HS-5 (cell line): ENCODE measurements around the gene CEND1.

Experiments
- DNase-seq: peaks from one replicate; pipeline ENCODE4 v3.0.0-alpha.2; 2012; ENCODE audit warnings: low read depth

CEND1 gene

DNA sequence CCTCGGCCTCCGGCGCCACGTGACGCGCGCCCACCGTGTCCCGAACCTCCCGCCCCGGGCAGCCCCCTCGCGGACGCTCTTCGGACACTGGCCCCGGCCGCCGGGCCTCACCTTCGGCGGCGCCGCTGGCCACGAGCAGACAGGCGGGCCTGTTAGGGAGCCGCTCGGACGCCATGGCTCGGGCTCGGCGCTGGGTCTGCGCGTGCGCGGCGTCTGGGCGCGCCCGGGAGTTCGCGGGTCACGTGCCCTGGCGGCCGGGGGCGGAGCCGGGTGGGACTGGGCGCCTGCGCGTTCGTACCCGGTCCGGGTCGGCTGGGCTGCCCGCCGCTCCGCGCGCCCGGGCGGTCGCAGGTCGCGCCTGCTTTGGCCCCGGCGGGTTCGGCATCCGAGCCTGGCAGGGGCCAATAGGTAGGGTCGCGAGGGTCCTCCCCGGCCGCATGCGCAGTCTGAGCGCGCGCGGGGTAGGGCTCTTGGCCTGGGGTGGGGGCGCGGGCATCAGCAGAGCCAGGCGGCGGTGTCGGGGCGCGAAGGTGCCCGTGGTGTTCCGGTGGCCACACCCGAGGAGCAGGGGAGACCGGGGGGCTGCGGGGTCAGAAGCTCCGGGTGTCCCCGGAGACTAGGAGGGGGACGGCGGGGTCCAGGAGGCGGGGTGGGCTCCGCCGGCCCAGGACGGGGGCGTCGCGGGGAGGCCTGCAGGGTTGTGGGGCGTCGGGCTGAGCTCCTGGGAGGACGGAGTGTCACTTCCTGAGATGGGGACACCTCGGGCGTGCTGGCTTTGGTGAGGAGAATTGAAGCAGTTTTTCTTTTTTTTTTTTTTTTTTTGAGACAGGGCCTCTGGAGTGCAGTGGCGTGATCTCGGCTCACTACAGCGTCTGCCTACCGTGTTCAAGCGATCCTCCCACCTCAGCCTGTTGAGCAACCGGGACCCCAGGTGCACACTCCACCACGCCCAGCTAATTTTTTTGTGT lies 12.3 kb downstream of the CEND1 start, which contains the start of gene GATD1:
TSS of gene GATD1 (minus strand) at position 200 of the 968 bp plus-strand sequence. CDS start at position 175, 25 bp downstream.
- DNase-seq, result no peak

DNA sequence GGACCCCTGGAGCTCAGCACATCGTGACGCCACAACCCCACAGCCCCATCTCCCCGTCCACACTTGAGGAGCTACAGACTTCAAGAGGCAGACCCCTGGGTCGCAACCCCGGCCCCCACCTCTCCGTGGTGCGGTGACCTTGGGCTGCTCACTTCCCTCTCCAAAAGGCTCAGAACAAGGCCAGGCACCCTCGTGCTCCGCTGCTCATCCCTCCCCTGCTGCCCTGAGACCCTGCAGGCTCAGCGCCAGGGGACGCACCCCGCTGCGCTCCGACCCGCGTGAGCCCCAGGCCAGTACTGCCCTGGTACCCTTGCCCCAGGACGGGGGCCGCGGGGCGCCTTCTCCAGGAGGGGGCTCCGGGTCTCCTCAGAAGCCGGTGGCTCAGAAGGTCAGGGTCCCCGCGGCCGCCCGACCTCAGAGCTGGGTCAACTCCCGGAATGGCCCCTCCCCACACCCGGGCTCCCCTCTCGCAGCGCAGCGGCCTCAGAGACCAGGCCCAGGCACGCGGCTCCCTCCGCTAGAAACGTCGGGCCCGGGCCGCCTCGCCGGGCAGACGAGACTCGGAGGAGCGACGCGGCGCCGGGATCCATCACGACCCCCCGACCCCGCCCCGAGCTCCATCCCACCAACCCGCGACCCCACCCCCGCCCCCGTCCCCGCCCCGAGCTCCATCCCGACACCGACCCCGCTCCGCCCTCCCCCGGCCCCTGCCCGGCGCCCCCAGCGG lies 13.2 kb downstream of the CEND1 start:
- DNase-seq, result no peak

DNA sequence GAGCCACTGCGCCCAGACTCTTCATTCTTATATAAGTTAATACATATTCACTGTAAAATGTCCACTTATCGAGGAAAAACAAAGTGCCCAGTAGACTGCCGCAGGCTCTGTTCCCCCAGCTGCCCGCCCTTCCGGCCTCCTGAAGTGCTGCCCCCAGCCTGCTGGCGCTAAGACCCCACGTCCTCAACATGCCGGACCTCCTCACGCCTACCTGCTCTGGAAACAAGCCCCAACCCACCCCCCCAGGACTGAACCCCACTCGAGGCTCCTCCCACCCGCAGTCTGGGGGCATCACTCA lies 13.7 kb downstream of the CEND1 start:
- DNase-seq, result no peak

DNA sequence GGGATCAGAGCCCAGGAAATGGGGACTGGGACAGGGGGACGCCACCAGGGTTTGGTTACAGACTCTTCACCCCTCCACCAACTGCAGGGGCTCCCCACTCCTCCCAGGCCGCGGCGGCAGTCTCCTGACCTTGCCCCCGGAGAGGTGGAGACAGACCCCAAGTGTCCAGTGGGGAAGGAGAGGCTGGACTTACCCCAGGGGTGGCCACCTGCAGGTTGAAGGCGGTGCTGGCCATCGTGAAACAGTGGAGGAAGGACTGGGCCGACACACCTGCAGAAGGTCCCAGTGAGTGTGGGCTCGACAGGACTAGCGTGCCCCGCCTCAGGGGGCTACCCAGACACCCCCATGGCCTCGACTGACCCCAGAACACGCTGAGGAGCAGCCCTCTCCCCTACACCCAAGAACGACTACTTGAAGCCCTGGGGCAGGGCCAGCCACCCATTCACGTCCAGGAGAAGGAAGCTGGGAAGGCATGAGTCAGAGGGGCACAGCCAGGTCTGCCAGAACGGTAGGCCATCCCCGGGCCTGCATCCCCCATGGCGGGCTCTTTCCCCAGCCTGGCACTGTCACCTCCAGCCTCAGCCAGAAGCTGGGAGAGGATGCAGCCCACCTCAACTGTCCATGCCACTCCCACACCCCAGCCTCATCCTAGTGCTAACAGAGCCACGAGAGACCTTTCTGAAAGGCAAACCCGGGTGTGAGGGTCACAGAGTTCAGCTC lies 14.9 kb downstream of the CEND1 start:
- no peak for DNase-seq

DNA sequence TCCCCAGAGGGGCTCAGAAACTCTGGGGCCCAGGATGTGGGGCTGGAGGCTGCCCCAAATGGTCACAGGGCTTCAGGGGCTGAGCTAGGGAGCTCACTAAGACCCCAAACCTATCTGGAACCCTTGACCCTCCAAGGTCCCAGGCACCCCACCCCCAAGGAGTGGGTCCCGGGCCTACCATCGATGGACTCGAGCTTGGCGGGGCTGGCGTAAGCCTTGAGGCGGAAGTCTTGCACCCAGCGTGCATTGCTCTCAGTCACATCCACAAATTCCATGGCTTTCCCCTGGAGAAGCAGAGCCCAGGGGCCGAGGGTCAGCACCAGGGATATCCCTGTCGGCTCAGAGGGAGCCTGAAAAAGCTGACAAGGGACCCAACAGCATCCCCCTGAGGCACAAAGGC lies 16.1 kb downstream of the CEND1 start:
- DNase-seq, result no peak

DNA sequence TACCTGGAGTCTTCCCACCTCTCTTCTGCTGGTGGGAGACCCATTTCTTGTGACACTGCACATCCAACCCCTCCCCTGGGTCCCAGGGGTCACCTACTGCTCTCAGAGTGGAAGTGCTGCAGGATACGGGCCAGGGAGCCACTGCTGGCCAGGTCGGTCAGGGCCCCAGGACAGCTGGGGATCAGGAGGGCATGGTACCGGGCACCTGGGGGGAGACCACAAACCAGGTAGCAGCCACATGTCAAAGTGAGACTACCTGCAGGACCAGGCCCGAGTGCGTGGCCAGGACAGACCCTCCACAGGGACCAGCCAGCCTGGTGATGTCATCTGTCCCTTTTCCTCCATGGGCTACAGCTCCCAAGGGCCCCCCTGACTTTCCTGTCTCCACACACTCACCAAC lies 16.5 kb downstream of the CEND1 start:
- no peak for DNase-seq

DNA sequence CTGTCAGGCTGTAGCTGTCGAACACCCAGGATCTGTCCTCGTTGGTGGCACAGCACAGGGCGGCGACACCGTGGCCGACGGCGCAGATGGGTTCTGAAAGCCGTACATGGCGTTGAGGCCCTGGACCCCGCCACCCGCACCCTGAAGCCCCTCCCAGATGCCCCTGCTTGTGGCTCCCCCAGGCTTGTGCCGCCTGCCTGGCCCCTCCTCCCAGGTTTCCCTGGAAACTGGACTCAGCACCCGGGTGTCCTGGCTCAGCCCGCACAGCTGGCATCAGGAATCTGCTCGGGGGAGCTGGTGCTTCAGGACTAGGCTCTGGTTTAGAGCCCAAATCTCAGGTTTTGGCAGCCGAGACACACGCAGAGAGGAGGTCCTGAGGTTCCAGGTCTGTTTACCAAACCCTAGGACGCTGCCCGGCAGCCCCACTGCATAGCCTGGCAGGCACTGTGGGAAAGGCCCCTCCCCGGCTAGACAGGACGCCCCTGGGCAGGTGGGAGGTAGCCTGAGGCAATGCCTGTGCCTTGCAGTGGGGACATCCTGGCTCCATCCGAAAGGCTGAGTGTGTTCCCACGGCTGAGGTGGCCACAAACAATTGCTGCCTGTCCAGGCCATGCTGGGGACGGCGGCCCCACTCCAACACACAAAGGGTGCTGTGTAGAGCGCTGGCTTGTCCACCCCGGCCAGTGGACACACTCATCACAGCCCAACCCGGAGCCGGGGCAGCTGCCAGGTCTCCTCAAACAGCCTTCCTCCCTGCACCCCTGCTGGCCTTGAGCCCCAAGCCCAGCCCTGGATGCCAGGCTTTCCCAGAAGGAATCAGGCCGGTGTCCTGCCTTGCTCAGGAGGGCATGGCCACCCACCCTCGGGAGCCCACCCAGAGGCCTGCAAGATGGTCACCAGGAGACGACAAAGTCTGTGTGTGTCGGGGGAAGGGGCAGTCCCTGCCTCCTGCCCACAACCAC lies 17.2 kb downstream of the CEND1 start:
- no peak for DNase-seq

DNA sequence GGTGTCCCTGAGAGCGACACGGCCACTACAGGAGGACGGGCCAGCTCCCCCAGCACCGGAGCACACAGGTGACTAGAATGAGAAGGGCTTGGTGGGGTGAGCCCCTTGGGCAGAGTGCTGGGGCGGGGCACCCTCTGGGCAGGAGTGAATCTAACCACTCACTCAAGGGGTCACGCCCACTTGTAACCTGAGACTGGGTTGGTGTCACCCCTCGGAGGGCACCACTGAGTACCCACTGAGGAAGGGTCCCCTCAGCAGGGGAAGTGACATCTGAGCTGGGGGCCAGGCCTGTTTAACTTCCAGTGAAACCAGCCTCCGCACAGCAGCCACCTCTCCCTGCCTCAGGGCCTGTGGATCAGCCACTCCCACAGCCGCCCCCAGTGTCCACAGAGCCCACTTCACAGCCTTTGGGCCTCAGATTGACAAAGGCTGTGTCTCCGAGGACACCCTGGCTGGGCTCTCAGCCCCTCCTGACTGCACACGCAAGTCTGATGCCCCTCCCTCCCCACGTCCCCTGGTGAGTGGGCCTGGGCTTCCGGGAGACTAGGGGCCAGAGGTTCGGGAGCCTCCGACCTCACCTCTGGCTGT lies 18.2 kb downstream of the CEND1 start:
- no peak for DNase-seq

DNA sequence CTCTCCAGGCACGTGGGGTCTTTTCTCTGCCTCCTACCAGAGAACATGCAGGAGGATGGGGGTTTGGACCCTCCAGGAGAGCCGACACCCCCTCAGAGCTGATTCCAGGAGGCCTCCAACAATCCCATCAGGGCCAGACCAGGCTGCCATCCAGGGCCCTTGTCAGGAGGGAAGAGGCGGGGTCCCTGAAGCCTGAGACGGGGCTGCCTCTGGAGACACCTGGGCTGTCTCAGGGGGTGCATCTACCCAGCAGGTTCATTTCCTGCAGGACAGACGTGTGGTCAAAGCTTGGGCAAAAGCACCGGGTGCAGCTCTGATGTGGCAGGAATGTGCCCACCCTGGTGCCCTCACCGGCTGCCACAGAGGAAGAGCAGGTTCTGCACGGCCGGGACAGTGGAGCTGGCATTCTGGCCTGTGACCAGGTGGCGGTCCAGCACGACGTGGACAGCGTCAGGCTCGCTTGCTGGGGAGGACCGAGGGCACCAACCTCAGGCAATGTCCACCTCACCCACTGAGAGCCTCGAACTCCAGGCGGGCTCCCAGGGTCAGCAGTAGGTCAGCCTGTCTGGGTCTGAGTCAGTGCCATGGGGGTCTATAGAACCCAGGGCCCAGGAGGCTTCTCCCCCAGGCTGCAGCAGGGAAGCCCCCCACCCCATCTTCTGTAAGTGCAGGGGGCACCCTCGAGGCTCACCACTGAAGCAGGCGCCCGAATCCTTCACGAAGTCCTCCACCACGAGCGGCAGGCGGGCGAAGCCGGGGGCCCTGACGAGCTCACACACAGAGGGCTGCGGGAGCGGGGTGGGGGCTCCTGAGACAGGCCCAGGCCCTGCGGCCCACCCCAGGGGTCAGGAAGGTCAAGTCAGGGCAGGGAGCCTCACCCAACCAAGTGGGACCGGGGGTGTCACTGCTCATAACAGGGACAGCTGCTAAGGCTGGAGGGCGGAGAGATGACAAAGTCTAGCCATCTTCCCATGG lies 19.0 kb downstream of the CEND1 start:
- no peak for DNase-seq

DNA sequence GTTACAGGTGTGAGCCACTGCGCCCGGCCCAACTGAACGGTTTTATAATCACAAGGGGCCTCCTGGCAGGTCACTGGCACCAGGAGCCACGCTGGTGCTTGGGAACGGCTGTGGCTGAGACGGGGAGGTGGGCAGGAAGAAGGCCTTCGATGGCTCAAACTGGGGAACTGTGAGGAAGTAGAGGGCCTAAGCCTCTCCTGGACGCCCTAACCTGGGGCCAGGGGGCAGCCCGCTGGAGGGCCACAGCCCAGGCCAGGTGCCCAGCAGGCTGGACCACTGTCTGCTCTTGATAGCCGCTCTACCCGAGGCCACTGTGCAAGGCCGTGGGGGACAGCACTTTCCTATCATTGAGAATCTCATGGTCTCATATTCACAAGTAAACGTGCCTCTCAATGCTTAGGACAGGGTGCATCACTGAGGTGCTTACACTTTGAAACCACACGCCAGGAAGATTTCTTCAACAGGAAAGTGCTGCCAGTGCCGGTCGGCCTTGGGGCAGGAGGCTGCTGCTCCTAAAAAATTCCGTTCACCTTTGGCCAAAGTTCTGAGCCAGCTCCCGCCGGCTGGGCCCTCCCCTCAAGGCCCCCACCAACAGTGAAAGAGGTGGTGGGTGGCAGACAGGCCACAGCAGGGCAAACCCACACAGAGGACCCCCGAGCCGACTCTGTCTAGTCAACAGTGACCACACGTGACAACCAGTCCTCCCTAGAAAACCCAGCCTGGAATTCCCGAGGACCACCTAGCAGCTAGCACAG lies 19.8 kb downstream of the CEND1 start:
- DNase-seq, result no peak

DNA sequence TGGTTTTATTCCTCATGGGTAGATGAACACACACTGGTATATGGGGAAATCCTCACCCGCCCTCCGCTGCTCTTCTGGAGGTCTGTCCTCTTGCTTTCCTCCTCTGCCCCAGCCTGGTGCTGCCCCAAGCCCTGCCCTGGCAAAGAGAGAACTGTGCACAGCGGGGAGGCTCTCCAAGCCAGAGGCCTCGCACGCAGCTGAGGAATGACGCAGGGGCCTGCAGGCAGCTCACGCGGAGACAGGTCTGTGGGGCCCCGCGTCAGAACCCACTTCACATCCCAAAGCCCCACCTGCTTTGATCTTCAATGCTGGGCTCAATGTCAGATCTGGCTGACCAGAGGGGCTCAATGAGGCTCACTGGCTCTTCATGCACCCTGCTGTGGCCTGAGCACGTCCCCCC lies 22.7 kb downstream of the CEND1 start:
- DNase-seq, result no peak

DNA sequence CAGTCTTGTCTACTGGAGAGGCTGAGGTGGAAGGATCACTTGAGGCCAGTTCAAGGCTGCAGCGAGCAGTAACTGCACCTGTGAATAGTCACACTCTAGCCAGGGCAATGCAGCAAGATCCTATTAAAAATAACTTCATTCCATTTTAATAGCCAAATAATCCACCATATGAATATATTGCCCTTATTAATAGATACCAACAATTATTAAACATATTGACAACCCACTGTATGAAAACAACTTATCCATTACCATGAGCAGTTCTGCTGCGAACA lies 23.0 kb downstream of the CEND1 start:
- DNase-seq, result no peak

DNA sequence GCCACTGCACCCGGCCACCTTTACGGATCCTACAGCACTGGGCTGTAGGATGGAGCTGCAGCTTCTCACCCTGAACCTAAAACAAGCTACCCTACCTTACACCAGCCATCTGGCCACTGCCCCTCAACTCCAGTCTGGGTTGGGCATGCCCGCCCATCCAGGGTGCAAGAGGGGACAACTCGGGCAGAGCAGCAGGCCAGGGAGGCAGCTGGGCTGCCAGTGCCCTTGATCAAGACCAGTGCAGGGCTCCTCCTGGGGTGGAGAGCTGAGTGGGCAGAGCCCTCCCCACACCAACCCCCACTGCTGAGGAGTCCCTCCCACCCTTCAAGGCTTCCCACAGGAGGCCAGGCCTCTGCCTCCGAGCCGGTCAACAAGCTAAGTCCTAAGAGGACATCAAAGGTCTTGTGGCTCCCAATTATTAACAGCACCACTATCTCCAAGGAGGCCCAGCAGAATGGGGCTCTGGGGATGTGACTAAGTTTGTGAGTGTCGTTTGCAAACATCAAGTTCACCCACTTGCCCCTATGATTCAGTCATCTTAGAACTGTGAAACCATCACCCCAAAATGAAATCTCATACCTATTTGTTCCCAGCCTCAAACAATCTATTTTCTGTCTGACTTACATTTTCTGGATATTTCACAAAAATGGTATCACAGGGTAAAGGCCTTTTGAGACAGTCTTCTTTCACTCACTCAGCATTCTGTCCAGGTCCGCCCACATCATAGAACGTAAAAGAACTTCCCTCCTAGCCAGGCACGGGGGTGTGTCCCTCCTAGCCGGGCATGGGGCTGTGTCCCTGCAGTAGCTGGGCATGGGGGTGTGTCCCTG lies 23.6 kb downstream of the CEND1 start:
- no peak for DNase-seq

DNA sequence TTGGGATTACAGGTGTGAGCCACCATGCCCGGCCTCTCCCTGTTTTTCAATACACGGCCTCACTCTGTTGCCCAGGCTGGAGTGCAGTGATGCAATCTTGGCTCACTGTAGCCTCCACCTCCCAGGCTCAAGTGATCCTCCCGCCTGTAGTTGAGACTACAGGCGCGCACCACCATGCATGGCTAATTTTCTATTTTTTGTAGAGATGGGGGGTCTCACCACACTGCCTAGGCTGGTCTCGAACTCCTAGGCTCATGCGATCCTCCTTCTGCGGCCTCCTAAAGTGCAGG lies 24.1 kb downstream of the CEND1 start:
- DNase-seq, result no peak

DNA sequence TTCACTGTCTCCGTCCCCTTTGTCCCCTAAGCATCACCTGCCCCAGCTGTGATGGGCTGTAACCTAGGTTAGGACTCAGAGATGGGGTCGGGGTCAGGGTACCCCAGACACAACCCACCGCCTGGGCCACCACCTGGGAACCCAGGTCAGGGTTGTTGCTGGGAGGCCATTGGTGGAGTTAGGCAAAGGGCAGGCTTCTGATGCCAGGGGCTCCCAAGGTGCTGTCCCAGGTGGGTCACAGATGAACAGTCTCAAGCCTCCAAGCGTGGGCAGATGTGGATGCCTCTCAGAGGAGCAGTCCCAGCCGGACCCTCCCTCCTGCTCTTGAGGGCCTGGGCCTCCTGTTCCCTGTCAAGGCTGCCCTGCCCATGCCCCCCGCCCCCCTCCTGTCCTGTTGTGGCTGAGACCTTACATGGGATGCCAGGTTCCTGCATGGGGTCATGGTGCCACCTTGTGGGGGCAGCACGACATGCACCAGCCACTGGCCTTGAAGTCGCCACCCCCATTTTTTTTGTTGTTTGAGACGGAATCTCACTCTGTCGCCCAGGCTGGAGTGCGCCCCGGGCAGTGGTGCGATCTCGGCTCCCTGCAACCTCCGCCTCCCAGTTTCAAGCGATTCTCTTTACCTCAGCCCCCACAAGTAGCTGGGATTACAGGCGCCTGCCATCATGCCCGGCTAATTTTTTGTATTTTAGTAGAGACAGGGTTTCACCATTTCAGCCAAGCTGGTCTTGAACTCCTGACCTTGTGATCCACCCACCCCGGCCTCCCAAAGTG lies 24.7 kb downstream of the CEND1 start:
- no peak for DNase-seq

DNA sequence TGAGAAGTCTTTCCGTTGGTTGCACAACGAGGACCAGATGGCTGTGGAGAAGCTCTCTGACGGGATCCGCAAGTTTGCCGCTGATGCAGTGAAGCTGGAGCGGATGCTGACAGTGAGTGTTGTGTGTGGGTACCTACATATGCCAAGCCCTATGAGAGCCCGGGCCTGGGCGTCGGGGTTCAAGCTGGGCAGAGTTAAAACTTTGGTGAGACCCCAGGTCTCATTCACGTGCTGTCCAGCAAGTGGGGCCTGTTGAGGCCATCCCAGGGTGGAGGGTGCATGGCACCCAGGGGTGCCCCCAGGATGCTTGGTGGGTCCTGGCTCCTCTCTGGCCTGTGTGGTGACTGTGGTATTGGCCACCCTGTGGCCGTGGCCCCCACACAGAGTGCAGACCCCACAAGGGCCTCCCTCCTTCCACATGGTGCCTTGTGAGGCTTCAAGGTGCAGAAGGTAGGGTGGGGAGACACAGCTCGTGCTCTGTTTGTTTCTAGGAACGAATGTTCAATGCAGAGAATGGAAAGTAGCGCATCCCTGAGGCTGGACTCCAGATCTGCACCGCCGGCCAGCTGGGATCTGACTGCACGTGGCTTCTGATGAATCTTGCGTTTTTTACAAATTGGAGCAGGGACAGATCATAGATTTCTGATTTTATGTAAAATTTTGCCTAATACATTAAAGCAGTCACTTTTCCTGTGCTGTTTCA lies 25.4 kb downstream of the CEND1 start:
- no peak for DNase-seq

DNA sequence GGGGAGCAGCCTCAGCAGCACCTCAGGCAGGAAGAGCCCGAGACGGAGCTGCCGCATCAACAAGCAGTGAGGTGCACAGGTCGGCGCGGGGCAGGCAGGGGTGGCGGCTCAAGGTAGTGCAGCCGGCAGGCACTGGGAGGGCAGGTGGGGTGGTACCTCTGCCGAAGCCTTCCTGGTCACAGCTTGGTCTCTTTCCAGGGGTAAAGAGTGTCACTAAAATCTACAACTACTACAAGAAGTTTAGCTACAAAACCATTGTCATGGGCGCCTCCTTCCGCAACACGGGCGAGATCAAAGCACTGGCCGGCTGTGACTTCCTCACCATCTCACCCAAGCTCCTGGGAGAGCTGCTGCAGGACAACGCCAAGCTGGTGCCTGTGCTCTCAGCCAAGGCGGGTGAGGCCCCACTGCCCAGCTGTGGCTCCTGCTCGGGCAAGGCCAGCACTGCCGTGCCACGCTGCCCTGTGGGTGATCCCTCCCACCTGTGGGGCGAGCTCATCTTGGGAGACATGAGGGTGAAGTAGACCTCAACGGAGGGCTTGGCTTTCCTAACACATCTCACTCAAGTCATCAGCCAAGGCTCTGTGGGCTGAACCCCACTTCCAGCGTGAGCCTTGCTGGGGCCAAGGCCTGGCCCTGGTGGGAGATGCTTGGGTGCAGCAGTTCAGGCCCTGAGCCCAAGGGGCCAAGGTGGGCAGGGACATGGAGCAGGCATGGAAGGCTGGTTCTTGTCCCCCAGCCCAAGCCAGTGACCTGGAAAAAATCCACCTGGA lies 26.2 kb downstream of the CEND1 start:
- DNase-seq, result no peak
